Spleen (tissue), 11 donors: Measurements from ENCODE around the gene DOCK1. TPM values are rescaled to one million over a fixed set of nuclear protein-coding genes. Genes with fewer than 3 reads are reported as not detected.

ENCODE experiments used
- DNase-seq: peaks from one replicate; pipeline ENCODE4 v3.0.0-alpha.2; 2020
- H3K27ac ChIP-seq, 8 donors: fragments of 200-600 bp; sonication (generic) in 7 of 8; 1 replicate in 4 of 8; 2 replicates in 4 of 8; pipeline versions ENCODE4 v1.5.0 to v1.8.0; 2016 to 2021; ENCODE audit warnings: inconsistent platforms in 4 of 8, mild to moderate bottlenecking in 4 of 8, moderate library complexity in 1 of 8
- H3K27me3 ChIP-seq, 7 donors: fragments of 200-600 bp; sonication (generic) in 6 of 7; replicated peaks in 1 of 7; 1 replicate in 4 of 7; 2 replicates in 3 of 7; pipeline versions ENCODE4 v1.5.0 to v1.8.0; 2016 to 2021; ENCODE audit warnings: inconsistent platforms in 3 of 7, mild to moderate bottlenecking in 1 of 7
- H3K36me3 ChIP-seq, 6 donors: fragments of 200-600 bp; sonication (generic) in 5 of 6; 1 replicate in 4 of 6; 2 replicates in 2 of 6; pipeline versions ENCODE4 v1.5.0 to v1.8.0; 2016 to 2021; ENCODE audit warnings: inconsistent platforms in 2 of 6
- H3K4me1 ChIP-seq, 6 donors: fragments of 200-600 bp; sonication (generic) in 5 of 6; 1 replicate in 3 of 6; 2 replicates in 3 of 6; pipeline versions ENCODE4 v1.5.0 to v1.8.0; 2016 to 2021; ENCODE audit warnings: inconsistent platforms in 3 of 6
- H3K4me3 ChIP-seq, 8 donors: fragments of 200-600 bp; sonication (generic) in 7 of 8; 1 replicate in 4 of 8; 2 replicates in 4 of 8; pipeline versions ENCODE4 v1.5.0 to v1.8.0; 2016 to 2021; ENCODE audit warnings: inconsistent platforms in 4 of 8, mild to moderate bottlenecking in 4 of 8, moderate library complexity in 2 of 8
- H3K9me3 ChIP-seq, 8 donors: fragments of 200-600 bp; sonication (generic) in 7 of 8; 1 replicate in 4 of 8; 2 replicates in 4 of 8; pipeline versions ENCODE4 v1.5.0 to v1.8.0; 2016 to 2021; ENCODE audit warnings: inconsistent platforms in 4 of 8
- POLR2A ChIP-seq, 3 donors: fragments of 450-650 bp; IDR thresholded peaks; one replicate each; pipeline ENCODE4 v1.5.1; 2017; ENCODE audit warnings: antibody characterized with exemption in 3 of 3, mild to moderate bottlenecking in 1 of 3
- POLR2AphosphoS5 ChIP-seq, 3 donors: sonication (generic); formaldehyde crosslinking; IDR thresholded peaks; one replicate each; pipeline ENCODE4 v1.5.1; 2017; ENCODE audit warnings: antibody characterized with exemption in 3 of 3
- WGBS, 5 donors: extraction: QIAGEN DNeasy Blood & Tissue Kit in 3 of 5; methylation state at CpG; one replicate each; pipeline versions ENCODE4 v1.1.5 to v1.1.7; 2013 to 2018; 5-methylcytosine and 5-hydroxymethylcytosine counted together
- intact Hi-C: fragments of 100-400 bp; cut with DNase I; formaldehyde crosslinking; loops from one replicate; pipeline ENCODE4 v1.15.0; 2023; ENCODE audit warnings: low total_unique reads
- polyA plus RNA-seq, 3 donors: library from polyadenylated mRNA; stranded (reverse); fragments of 200-250 nt; gene quantifications; one replicate each; pipeline ENCODE4 v1.2.1, GENCODE V29; 2013
- total RNA-seq, 7 donors: library from RNA; depleted of rRNA in 3 of 7; stranded (reverse); fragments of >200 nt in 3 of 7; fragmentation: NEBNext Ultra II Directional in 4 of 7; extraction: Animal tissue kit (Norgen Biotek cat#: 25700) in 4 of 7; gene quantifications; one replicate each; pipeline versions ENCODE4 v1.1.0 to v1.2.1, GENCODE V29; 2016 to 2021
- TF ChIP-seq, protein P1 (sequence below), 11 experiments: fragments of 200-600 bp in 7 of 11; fragments of 450-650 bp in 4 of 11; sonication (generic) in 4 of 11; IDR thresholded peaks in 8 of 11; conservative IDR thresholded peaks in 3 of 11; 1 replicate in 7 of 11; 2 replicates in 4 of 11; pipeline versions ENCODE4 v1.4.0 to v1.8.0; 2016 to 2021; ENCODE audit warnings: antibody characterized with exemption in 11 of 11, inconsistent platforms in 4 of 11, mild to moderate bottlenecking in 1 of 11
- donor health status: healthy with polysubstance abuse.
- donor health status: DM: no; HTN: no; CAD: no; lungs with moderate emphysema.
- donor health status: DM: no; HTN: no; CAD: no.
- donor health status: Bipolar disorder and iron deficiency.
- donor health status: healthy.
- donor health status: DM: no; HTN: no; CAD: no.
- donor health status: DM: yes; HTN: yes; CAD: no.

The DOCK1 gene
- total and polyA plus RNA-seq, 10 donors: 2.2 to 40.5 (median 25.1) TPM

- Histone ChIP-seq H3K9me3 (peaks cover 0 to 4% (median 0%) of the 10 kb centered on the region in 8 donors), H3K36me3 (no peaks in the 10 kb centered on the region), H3K4me1 (peaks cover 0 to 13% (median 7%) of the 10 kb centered on the region in 6 donors), H3K4me3 (no peak overlapping the region), H3K27me3 (peaks cover 0 to 24% (median 5%) of the 10 kb centered on the region in 7 donors), H3K27ac (no peak overlapping the region)
- TF ChIP-seq POLR2A (IDR thresholded peaks at IDR 0.05) (no peak), POLR2AphosphoS5 (IDR thresholded peaks at IDR 0.05) (no peak)
- TF ChIP-seq, protein P1, sequence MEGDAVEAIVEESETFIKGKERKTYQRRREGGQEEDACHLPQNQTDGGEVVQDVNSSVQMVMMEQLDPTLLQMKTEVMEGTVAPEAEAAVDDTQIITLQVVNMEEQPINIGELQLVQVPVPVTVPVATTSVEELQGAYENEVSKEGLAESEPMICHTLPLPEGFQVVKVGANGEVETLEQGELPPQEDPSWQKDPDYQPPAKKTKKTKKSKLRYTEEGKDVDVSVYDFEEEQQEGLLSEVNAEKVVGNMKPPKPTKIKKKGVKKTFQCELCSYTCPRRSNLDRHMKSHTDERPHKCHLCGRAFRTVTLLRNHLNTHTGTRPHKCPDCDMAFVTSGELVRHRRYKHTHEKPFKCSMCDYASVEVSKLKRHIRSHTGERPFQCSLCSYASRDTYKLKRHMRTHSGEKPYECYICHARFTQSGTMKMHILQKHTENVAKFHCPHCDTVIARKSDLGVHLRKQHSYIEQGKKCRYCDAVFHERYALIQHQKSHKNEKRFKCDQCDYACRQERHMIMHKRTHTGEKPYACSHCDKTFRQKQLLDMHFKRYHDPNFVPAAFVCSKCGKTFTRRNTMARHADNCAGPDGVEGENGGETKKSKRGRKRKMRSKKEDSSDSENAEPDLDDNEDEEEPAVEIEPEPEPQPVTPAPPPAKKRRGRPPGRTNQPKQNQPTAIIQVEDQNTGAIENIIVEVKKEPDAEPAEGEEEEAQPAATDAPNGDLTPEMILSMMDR (IDR thresholded peaks at IDR 0.05 in 8 of 11, conservative IDR thresholded peaks at IDR 0.05 in 3 of 11): no peak
- no peak for DNase-seq
- 68 to 75% (median 72%) methylated on average over 5 of the region's 5 CpGs for WGBS, 5 donors
- intact Hi-C loops: no loop called here
These were observed 285.2 kb downstream of the DOCK1 start for GRCh38 chr10:127190427-127190826.

- TF ChIP-seq POLR2A (IDR thresholded peaks at IDR 0.05) (no peak), POLR2AphosphoS5 (IDR thresholded peaks at IDR 0.05) (no peak)
- TF ChIP-seq, protein P1 (IDR thresholded peaks at IDR 0.05 in 8 of 11, conservative IDR thresholded peaks at IDR 0.05 in 3 of 11): no peak
- peaks cover 0 to 27% (median 14%) of the 10 kb centered on the region in 6 donors for H3K4me1 ChIP-seq
- no peak overlapping the region for H3K27ac ChIP-seq
- no peaks in the 10 kb centered on the region for H3K9me3 ChIP-seq
- peaks cover 0 to 51% (median 17%) of the 10 kb centered on the region in 7 donors for H3K27me3 ChIP-seq
- H3K4me3 ChIP-seq: no peak overlapping the region
- WGBS, 5 donors: 73 to 85% (median 77%) methylated on average over 7 of the region's 7 CpGs
- H3K36me3 ChIP-seq: no peaks in the 10 kb centered on the region
- intact Hi-C loops: no loop called here
- DNase-seq: no peak
These were observed 287.9 kb downstream of the DOCK1 start for GRCh38 chr10:127193125-127193524.

- no peaks in the 10 kb centered on the region for H3K9me3 ChIP-seq
- H3K27me3 ChIP-seq: peaks cover 0 to 57% (median 17%) of the 10 kb centered on the region in 7 donors
- peaks cover 0 to 27% (median 14%) of the 10 kb centered on the region in 6 donors for H3K4me1 ChIP-seq
- no peaks in the 10 kb centered on the region for H3K36me3 ChIP-seq
- intact Hi-C loops: no loop called here
- WGBS, 5 donors: 79 to 90% (median 87%) methylated on average over 2 of the region's 2 CpGs
- TF ChIP-seq, protein P1 (IDR thresholded peaks at IDR 0.05 in 8 of 11, conservative IDR thresholded peaks at IDR 0.05 in 3 of 11): no peak
- TF ChIP-seq POLR2A (IDR thresholded peaks at IDR 0.05): no peak
- no peak for TF ChIP-seq POLR2AphosphoS5 (IDR thresholded peaks at IDR 0.05)
- H3K4me3 ChIP-seq: no peak overlapping the region
- DNase-seq: no peak
- no peak overlapping the region for H3K27ac ChIP-seq
These were observed 288.9 kb downstream of the DOCK1 start for GRCh38 chr10:127194111-127194510.

GRCh38 chr10:127194599-127194998, 289.4 kb downstream of the DOCK1 start:
- intact Hi-C loops: no loop called here
- no peak overlapping the region for H3K27ac ChIP-seq
- no peaks in the 10 kb centered on the region for H3K36me3 ChIP-seq
- H3K9me3 ChIP-seq: no peaks in the 10 kb centered on the region
- H3K4me1 ChIP-seq: peaks cover 0 to 27% (median 14%) of the 10 kb centered on the region in 6 donors
- WGBS, 5 donors: 45 to 59% (median 49%) methylated on average over 11 to 16 of the region's 16 CpGs
- TF ChIP-seq, protein P1 (IDR thresholded peaks at IDR 0.05 in 8 of 11, conservative IDR thresholded peaks at IDR 0.05 in 3 of 11): no peak
- TF ChIP-seq POLR2A (IDR thresholded peaks at IDR 0.05) (no peak), POLR2AphosphoS5 (IDR thresholded peaks at IDR 0.05) (no peak)
- peak overlapping the region in 3 of 8 donors; percentile 36 to 61 (median 46) for H3K4me3 ChIP-seq
- H3K27me3 ChIP-seq: peaks cover 0 to 57% (median 17%) of the 10 kb centered on the region in 7 donors
- no peak for DNase-seq
